Kidney (tissue), 14 donors: ENCODE measurements around the gene ENTPD2. TPM values are rescaled to one million over a fixed set of nuclear protein-coding genes. Genes with fewer than 3 reads are reported as not detected.

Experiments
- DNase-seq, 5 donors: peaks; one replicate each; pipeline ENCODE4 v3.0.0-alpha.2; 2013 to 2020
- FAIRE-seq: peaks from 2 replicates; lab custom pipeline; 2012; peaks lifted over from hg19 to GRCh38; lab: Jason Lieb, UNC
- H3K27ac ChIP-seq, 2 donors: one replicate each; pipeline ENCODE4 v1.7.0; 2013; ENCODE audit warnings: low read depth in 2 of 2, low read length in 2 of 2, inconsistent platforms in 1 of 2
- H3K27me3 ChIP-seq: one replicate; pipeline ENCODE4 v1.7.1; 2013; ENCODE audit warnings: low read length, inconsistent platforms; ENCODE audit not compliant: control insufficient read depth, insufficient read depth
- H3K36me3 ChIP-seq, 3 donors: one replicate each; pipeline versions ENCODE4 v1.7.0 to v1.7.1; 2013; ENCODE audit warnings: low read length in 3 of 3, control low read depth in 1 of 3, inconsistent platforms in 1 of 3; ENCODE audit not compliant: insufficient read depth in 3 of 3, control insufficient read depth in 2 of 3
- H3K4me1 ChIP-seq, 3 donors: one replicate each; pipeline versions ENCODE4 v1.7.0 to v1.7.1; 2013; ENCODE audit warnings: low read length in 3 of 3, inconsistent platforms in 1 of 3, low read depth in 1 of 3; ENCODE audit not compliant: control insufficient read depth in 2 of 3, insufficient read depth in 2 of 3
- H3K4me3 ChIP-seq, 3 donors: one replicate each; pipeline versions ENCODE4 v1.7.0 to v1.8.1; 2013; ENCODE audit warnings: low read length in 3 of 3, control low read depth in 1 of 3, inconsistent platforms in 1 of 3
- H3K9ac ChIP-seq, 3 donors: one replicate each; pipeline versions ENCODE4 v1.7.0 to v1.7.1; 2013; ENCODE audit warnings: low read length in 3 of 3, control low read depth in 1 of 3, inconsistent platforms in 1 of 3
- H3K9me3 ChIP-seq, 3 donors: one replicate each; pipeline versions ENCODE4 v1.7.0 to v1.7.1; 2013; ENCODE audit warnings: low read length in 3 of 3, control low read depth in 1 of 3, inconsistent platforms in 1 of 3; ENCODE audit not compliant: control insufficient read depth in 2 of 3, insufficient read depth in 1 of 3
- CTCF ChIP-seq: IDR thresholded peaks from 3 replicates; pipeline ENCODE4 v1.5.1; 2012; ENCODE audit warnings: mild to moderate bottlenecking, moderate library complexity, borderline replicate concordance; ENCODE audit not compliant: insufficient read depth; ENCODE audit errors: extremely low read depth
- intact Hi-C: fragments of 100-400 bp; cut with DNase I; formaldehyde crosslinking; loops from one replicate; pipeline ENCODE4 v1.11.1; 2022
- polyA plus RNA-seq: library from polyadenylated mRNA; stranded (reverse); fragments of 350-450 nt; fragmentation: Illumina TruSeq; extraction: RNeasy Lipid Tissue Mini Kit (QIAGEN cat#74804); gene quantifications from one replicate; pipeline ENCODE4 v1.2.3, GENCODE V29; 2014; ENCODE audit warnings: low read depth, low replicate concordance; ENCODE audit not compliant: insufficient read depth
- total RNA-seq: library from RNA; stranded (reverse); fragmentation: NEBNext Ultra II Directional; extraction: Animal tissue kit (Norgen Biotek cat#: 25700); gene quantifications from one replicate; pipeline ENCODE4 v1.2.1, GENCODE V29; 2021
- donor health status: control.
- donor health status: control.
- donor health status: control.
- donor health status: control.
- donor health status: control.
- donor health status: DM: yes; HTN: yes; CAD: no.
- donor health status: Normal renal cell carcinoma (clear cell type).

The ENTPD2 gene
- total and polyA plus RNA-seq, 2 donors from 2014 or later = 5.5 to 9.3 TPM

GRCh38 chr9:137009938-137010732, 43.7 kb downstream of the ENTPD2 start:
- no peaks in the 10 kb centered on the region for H3K9me3 ChIP-seq
- TF ChIP-seq CTCF = no peak
- DNase-seq (no peak), FAIRE-seq (no peak)
- H3K4me3 ChIP-seq = no peak overlapping the region
- H3K4me1 ChIP-seq = peaks cover 0 to 4% (median 0%) of the 10 kb centered on the region in 3 donors
- intact Hi-C loops = no loop called here
- H3K36me3 ChIP-seq = no peaks in the 10 kb centered on the region
- H3K9ac ChIP-seq = no peak overlapping the region
- H3K27ac ChIP-seq = no peak overlapping the region
- H3K27me3 ChIP-seq = no peaks in the 10 kb centered on the region

- Histone ChIP-seq H3K36me3 (no peaks in the 10 kb centered on the region), H3K4me1 (peaks cover 0 to 4% (median 0%) of the 10 kb centered on the region in 3 donors), H3K27me3 (no peaks in the 10 kb centered on the region), H3K9ac (no peak overlapping the region), H3K9me3 (no peaks in the 10 kb centered on the region), H3K27ac (no peak overlapping the region), H3K4me3 (no peak overlapping the region)
- TF ChIP-seq CTCF = no peak
- intact Hi-C loops = no loop called here
- no peak for DNase-seq
- FAIRE-seq = no peak
Measured at GRCh38 chr9:137009217-137009616, 44.6 kb downstream of the ENTPD2 start.

- Histone ChIP-seq H3K27ac (no peak overlapping the region), H3K27me3 (no peaks in the 10 kb centered on the region), H3K9me3 (no peaks in the 10 kb centered on the region), H3K9ac (no peak overlapping the region), H3K4me1 (peaks cover 0 to 4% (median 0%) of the 10 kb centered on the region in 3 donors), H3K4me3 (no peak overlapping the region), H3K36me3 (no peaks in the 10 kb centered on the region)
- no peak for TF ChIP-seq CTCF
- DNase-seq (no peak), FAIRE-seq (no peak)
- intact Hi-C loops = no loop called here
Measured at GRCh38 chr9:137008312-137008711, 45.5 kb downstream of the ENTPD2 start.
